AG04449 (cell line): ENCODE measurements around the gene CALML4.
A peak's percentile ranks its signal among the peaks of the same experiment; 100 is the strongest.

Experiments
- CTCF ChIA-PET: fragments of 350-600 bp; formaldehyde crosslinking; extraction: SDS; loops from one replicate; lab custom pipeline; 2021; ENCODE audit warnings: antibody characterized with exemption; lab: Yijun Ruan, JAX
- POLR2A ChIA-PET: fragments of 400-600, 350-600 bp; formaldehyde crosslinking; extraction: SDS; loops from one replicate; lab custom pipeline; 2020; ENCODE audit warnings: antibody characterized with exemption, inconsistent platforms; lab: Yijun Ruan, JAX
- DNase-seq: peaks from one replicate; pipeline ENCODE4 v3.0.0-alpha.2; 2010; ENCODE audit warnings: low read depth, low spot score
- H3K4me3 ChIP-seq: 2 replicates; pipeline ENCODE4 v1.5.1; 2011; ENCODE audit warnings: low read depth, mild to moderate bottlenecking, control low read depth, low read length
- CTCF ChIP-seq: IDR thresholded peaks from one replicate; pipeline ENCODE4 v1.5.1; 2011; ENCODE audit warnings: mild to moderate bottlenecking, moderate library complexity, low read length, control low read depth, inconsistent platforms; ENCODE audit not compliant: insufficient read depth; ENCODE audit errors: missing control alignments

The CALML4 gene

DNA sequence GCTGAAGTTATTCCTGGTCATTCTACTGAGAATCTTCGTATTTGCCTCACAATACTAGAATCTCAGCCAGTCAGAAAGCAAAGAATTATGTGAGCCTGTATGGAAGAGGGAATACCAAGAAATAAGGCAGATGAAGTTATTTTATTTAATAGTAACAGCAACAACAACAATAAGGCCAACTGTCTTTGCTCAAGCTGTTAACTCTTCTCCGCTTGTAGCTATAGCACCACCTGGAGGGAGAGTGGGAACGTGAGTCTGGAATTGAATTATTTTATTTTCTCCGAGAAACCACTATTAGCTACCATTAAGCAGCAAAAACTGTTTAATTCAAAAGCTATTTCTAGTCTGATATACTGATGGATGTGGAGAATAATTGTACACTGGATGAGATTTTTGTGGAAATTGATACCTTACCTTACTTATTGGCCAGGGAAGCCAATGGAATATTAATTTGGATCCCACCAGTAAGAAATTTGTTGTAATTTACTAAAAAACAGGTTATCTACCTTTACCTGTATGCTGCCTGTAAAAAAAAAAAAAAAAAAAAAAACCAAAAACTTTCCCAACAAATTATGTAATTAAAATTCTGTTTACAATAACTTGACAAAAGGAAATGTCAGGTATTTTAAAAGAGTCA is 50.1 kb downstream of the CALML4 start:
- ChIA-PET CTCF (interaction anchor here (0.5 to 8.6 kb wide), 39 partner anchors 8 to 314 kb away, joined by 3 to 212 read pairs (median 4); no protein-coding TSS in a partner anchor), POLR2A (no interaction called here)
- DNase-seq = no peak
- H3K4me3 ChIP-seq = no peak overlapping the region
- peak; percentile 65 for TF ChIP-seq CTCF

- DNase-seq = no peak
- no peak overlapping the region for H3K4me3 ChIP-seq
- TF ChIP-seq CTCF = no peak
- ChIA-PET POLR2A (no interaction called here), CTCF (interaction anchor here (1.1 to 8.6 kb wide), 10 partner anchors 8 to 320 kb away, joined by 3 to 212 read pairs (median 4); no protein-coding TSS in a partner anchor)
Observed at GRCh38 chr15:68152342-68152741, 52.8 kb downstream of the CALML4 start.

GRCh38 chr15:68151277-68151676 is 53.9 kb downstream of the CALML4 start:
- TF ChIP-seq CTCF = no peak
- DNase-seq = no peak
- no peak overlapping the region for H3K4me3 ChIP-seq
- POLR2A ChIA-PET = interaction anchor here (1.6 kb wide), 1 partner anchor 97 kb away, joined by 4 read pairs; the partner anchor contains the start of gene PIAS1
- CTCF ChIA-PET = interaction anchor here (1.3 to 8.6 kb wide), 4 partner anchors 32 to 313 kb away, joined by 3 to 212 read pairs (median 5); no protein-coding TSS in a partner anchor

DNA sequence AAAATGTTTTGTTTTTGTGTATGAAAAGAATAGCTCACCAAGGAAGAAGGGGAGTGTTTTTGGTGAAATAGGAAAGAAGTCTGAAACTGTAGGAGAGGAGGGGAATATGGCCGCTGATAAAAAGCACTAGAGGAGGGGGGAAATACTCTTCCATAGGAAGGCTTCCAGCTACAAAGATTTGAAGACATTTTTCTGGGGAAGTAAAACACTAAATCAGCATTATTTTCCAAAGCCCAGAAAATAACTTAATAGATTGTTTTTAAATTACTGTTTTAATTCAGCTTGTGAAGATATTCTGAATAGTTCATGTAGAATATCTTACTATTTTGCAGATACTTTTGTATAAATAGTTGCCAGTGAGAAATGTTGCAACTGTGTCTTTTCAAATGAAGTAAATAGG is 54.9 kb downstream of the CALML4 start:
- DNase-seq = no peak
- no peak for TF ChIP-seq CTCF
- ChIA-PET CTCF (interaction anchor here (1.1 to 1.8 kb wide), 2 partner anchors 37 to 287 kb away, joined by 3 to 15 read pairs; no protein-coding TSS in a partner anchor), POLR2A (interaction anchor here (1.6 kb wide), 1 partner anchor 96 kb away, joined by 4 read pairs; the partner anchor contains the start of gene PIAS1)
- H3K4me3 ChIP-seq = no peak overlapping the region

- CTCF ChIA-PET = interaction anchor here (1.1 to 1.8 kb wide), 3 partner anchors 36 to 286 kb away, joined by 3 to 15 read pairs (median 3); no protein-coding TSS in a partner anchor
Observed at GRCh38 chr15:68149059-68149458, 56.1 kb downstream of the CALML4 start.

More at GRCh38 chr15:68149059-68149458, 56.1 kb downstream of the CALML4 start:
- no peak overlapping the region for H3K4me3 ChIP-seq
- DNase-seq = no peak
- TF ChIP-seq CTCF = no peak
- POLR2A ChIA-PET = no interaction called here
